ENCODE data around the gene GAS6.

GAS6 gene

DNA sequence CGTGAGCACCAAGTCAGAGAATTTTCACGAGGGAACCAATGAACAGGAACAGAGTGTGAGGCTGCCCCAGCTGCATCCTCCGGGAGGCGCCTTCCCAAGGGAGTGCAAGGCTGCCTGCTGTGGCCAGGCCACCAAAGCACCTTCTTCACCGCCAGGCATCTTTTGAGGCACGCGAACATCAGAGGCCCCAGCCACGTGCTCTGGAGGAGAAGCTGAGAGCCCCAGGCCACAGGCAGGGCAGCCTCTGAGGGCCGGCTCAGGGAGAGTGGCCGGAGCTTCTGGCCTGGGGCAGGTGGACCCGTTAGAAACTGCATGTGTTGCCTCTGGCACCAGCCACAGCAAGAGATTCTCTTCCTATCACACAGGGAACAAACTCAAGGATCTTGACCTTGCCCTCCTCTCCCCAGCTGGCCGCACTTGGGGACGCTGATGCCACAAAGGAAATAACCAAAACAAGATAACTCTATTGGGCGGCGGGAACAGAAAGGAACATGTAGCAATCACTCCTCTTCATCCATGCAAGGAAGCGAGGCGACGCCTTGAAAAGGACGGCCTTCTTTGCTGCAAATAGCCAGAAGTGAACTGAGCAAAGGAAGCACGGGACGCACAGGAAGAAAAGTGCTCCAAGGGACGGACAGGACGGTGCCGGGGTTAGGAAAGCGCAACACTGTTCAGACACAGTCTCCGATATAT lies 19.9 kb downstream of the GAS6 start:
- peak overlapping the region in 7 of 11 experiments; percentile 20 to 67 (median 37); a peak in 11 of 22 replicates for H3K9ac ChIP-seq
- H3K27me3 ChIP-seq = peaks cover 0 to 34% (median 7%) of the 10 kb centered on the region in 11 experiments; a peak in 11 of 22 replicates
- peak in 5 of 11 experiments; percentile 51 to 75 (median 57); a peak in 6 of 22 replicates for TF ChIP-seq Cebpa-rat (IDR thresholded peaks at IDR 0.05)
- H4K20me1 ChIP-seq = peaks cover 16 to 98% (median 61%) of the 10 kb centered on the region in 11 experiments; a peak in 21 of 22 replicates
- peak overlapping the region in 8 of 11 experiments; percentile 31 to 81 (median 67); a peak in 15 of 22 replicates for H3K27ac ChIP-seq
- H3K4me2 ChIP-seq = peak overlapping the region; percentile 56 to 92 (median 82)
- H3K4me3 ChIP-seq = no peak overlapping the region; a peak in 1 of 20 replicates
- H3K36me3 ChIP-seq = peaks cover 0 to 73% (median 11%) of the 10 kb centered on the region in 11 experiments; a peak in 9 of 22 replicates
- peaks cover 0 to 17% (median 4%) of the 10 kb centered on the region in 11 experiments; a peak in 10 of 22 replicates for H3K9me3 ChIP-seq (replicated peaks in 1 of 11)
- peaks cover 48 to 82% (median 76%) of the 10 kb centered on the region in 10 experiments for H3K4me1 ChIP-seq

GRCh38 chr13:113843063-113843654 lies 20.7 kb downstream of the GAS6 start:
- H3K27ac ChIP-seq = peak overlapping the region in 8 of 11 experiments; percentile 31 to 81 (median 67); a peak in 15 of 22 replicates
- H4K20me1 ChIP-seq = peaks cover 25 to 98% (median 67%) of the 10 kb centered on the region in 11 experiments; a peak in 21 of 22 replicates
- peak overlapping the region; percentile 56 to 92 (median 82) for H3K4me2 ChIP-seq
- peaks cover 0 to 17% (median 4%) of the 10 kb centered on the region in 11 experiments; a peak in 10 of 22 replicates for H3K9me3 ChIP-seq (replicated peaks in 1 of 11)
- H3K9ac ChIP-seq = peak overlapping the region in 7 of 11 experiments; percentile 20 to 67 (median 37); a peak in 9 of 22 replicates
- H3K36me3 ChIP-seq = peaks cover 0 to 77% (median 15%) of the 10 kb centered on the region in 11 experiments; a peak in 9 of 22 replicates
- H3K4me1 ChIP-seq = peaks cover 57 to 90% (median 84%) of the 10 kb centered on the region in 10 experiments
- peak overlapping the region in 1 of 10 experiments; percentile 19; a peak in 1 of 20 replicates for H3K4me3 ChIP-seq
- H3K27me3 ChIP-seq = peaks cover 0 to 34% (median 7%) of the 10 kb centered on the region in 11 experiments; a peak in 11 of 22 replicates
- TF ChIP-seq Cebpa-rat (IDR thresholded peaks at IDR 0.05) = no peak

DNA sequence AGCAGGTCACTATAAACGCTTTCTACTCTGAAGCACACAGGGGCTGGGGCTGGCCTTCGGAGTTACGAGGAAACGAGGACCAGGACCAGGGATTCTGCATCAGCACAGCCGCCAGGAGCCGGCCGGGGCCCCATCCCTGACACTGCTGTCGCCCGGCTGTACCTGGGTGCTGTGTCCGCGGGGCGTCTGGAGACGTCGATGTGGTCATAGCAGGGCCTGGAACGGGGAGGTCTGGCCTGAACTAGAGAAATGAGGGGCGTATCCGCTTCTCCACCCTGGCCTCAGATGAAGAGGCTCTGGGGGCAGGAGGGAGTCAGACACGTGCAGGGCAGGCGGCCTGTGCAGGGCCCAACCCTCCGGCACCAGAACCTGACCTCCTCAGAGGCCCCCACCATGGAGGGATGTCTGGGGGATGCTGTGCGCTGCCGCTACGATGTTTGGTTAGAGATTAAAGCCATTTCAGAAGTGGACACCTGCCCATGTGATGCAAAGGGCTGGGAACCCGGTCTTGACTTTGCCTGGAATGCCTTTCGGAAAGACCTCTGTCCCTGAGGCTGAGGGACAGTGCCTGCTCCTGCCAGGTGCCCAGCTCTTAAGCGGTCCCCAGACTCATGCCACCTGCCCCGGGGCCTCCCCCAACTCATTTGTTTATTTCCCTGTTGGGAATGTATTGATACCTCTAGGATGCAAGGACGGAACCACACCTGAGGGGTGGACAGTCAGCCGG lies 21.4 kb downstream of the GAS6 start:
- Histone ChIP-seq H3K27ac (peak overlapping the region in 5 of 11 experiments; percentile 6 to 81 (median 70); a peak in 7 of 22 replicates), H3K4me2 (peak overlapping the region in 10 of 11 experiments; percentile 52 to 92 (median 84); a peak in 20 of 22 replicates), H3K27me3 (peaks cover 0 to 35% (median 7%) of the 10 kb centered on the region in 11 experiments; a peak in 11 of 22 replicates), H3K4me3 (no peak overlapping the region), H3K4me1 (peaks cover 64 to 97% (median 91%) of the 10 kb centered on the region in 10 experiments), H3K9me3 (replicated peaks in 1 of 11) (peaks cover 0 to 17% (median 4%) of the 10 kb centered on the region in 11 experiments; a peak in 9 of 22 replicates), H3K9ac (no peak overlapping the region; a peak in 1 of 22 replicates), H3K36me3 (peaks cover 0 to 71% (median 15%) of the 10 kb centered on the region in 11 experiments; a peak in 9 of 22 replicates), H4K20me1 (peaks cover 31 to 98% (median 73%) of the 10 kb centered on the region in 11 experiments; a peak in 21 of 22 replicates)
- TF ChIP-seq Cebpa-rat (IDR thresholded peaks at IDR 0.05) = no peak

- Histone ChIP-seq H3K4me2 (peak overlapping the region; percentile 73 to 92 (median 82)), H3K4me3 (no peak overlapping the region; a peak in 1 of 20 replicates), H4K20me1 (peaks cover 38 to 93% (median 76%) of the 10 kb centered on the region in 11 experiments; a peak in 21 of 22 replicates), H3K4me1 (peaks cover 72 to 96% (median 91%) of the 10 kb centered on the region in 10 experiments), H3K36me3 (peaks cover 0 to 59% (median 15%) of the 10 kb centered on the region in 11 experiments; a peak in 9 of 22 replicates), H3K9me3 (replicated peaks in 1 of 11) (peaks cover 0 to 17% (median 0%) of the 10 kb centered on the region in 11 experiments; a peak in 8 of 22 replicates), H3K9ac (peak overlapping the region in 4 of 11 experiments; percentile 43 to 65 (median 52); a peak in 10 of 22 replicates), H3K27ac (peak overlapping the region in 8 of 11 experiments; percentile 42 to 80 (median 63); a peak in 13 of 22 replicates), H3K27me3 (peaks cover 0 to 37% (median 7%) of the 10 kb centered on the region in 11 experiments; a peak in 11 of 22 replicates)
- TF ChIP-seq Cebpa-rat (IDR thresholded peaks at IDR 0.05) = no peak
Observed at GRCh38 chr13:113841353-113841650, 22.6 kb downstream of the GAS6 start.

GRCh38 chr13:113840541-113841352 lies 23.1 kb downstream of the GAS6 start:
- peak overlapping the region; percentile 73 to 92 (median 82) for H3K4me2 ChIP-seq
- peaks cover 0 to 37% (median 6%) of the 10 kb centered on the region in 11 experiments; a peak in 11 of 22 replicates for H3K27me3 ChIP-seq
- H3K27ac ChIP-seq = peak overlapping the region in 8 of 11 experiments; percentile 42 to 80 (median 63); a peak in 14 of 22 replicates
- H3K4me1 ChIP-seq = peaks cover 72 to 92% (median 88%) of the 10 kb centered on the region in 10 experiments
- H3K9ac ChIP-seq = peak overlapping the region in 7 of 11 experiments; percentile 5 to 65 (median 43); a peak in 13 of 22 replicates
- peaks cover 0 to 53% (median 15%) of the 10 kb centered on the region in 11 experiments; a peak in 9 of 22 replicates for H3K36me3 ChIP-seq
- peaks cover 38 to 88% (median 73%) of the 10 kb centered on the region in 11 experiments; a peak in 21 of 22 replicates for H4K20me1 ChIP-seq
- no peak overlapping the region; a peak in 1 of 20 replicates for H3K4me3 ChIP-seq
- TF ChIP-seq Cebpa-rat (IDR thresholded peaks at IDR 0.05) = 0 out of 22 replicates have a peak, but pooled peaks of 3 of the 11 experiments have one; percentile 10 to 36 (median 27)
- H3K9me3 ChIP-seq (replicated peaks in 1 of 11) = peaks cover 0 to 17% (median 0%) of the 10 kb centered on the region in 11 experiments; a peak in 7 of 22 replicates

DNA sequence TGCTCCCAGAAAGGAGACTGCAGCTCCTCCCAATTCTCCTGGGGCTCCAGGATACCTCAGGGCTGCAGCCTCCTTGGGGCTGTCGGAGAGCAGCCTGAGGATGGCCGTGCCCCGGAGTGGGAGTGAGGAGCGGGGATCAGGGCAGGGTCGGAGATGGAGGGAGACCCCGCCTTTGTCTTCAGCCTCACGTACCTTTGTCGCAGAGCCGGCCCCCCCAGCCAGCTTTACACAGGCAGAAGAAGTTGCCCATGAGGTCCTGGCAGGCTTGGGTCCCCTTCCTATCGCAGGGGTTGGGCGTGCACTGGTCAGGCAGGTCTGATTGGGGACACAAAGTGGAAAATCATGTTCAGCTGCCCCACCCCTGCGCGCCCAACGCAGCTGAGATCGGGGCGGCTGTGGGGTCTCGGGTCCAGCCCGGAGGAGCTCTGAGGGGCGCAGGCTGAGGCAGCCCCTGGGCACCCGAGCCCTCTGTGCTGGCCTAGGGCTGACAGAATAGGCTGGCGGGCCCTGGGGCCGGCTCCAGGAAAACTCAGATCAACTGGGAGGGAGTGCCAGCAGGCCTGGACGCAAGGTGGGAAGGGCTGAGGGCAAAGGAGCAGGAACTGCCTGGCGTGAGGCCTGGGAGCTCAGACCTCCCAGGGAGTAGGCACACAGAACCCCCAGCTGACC lies 24.2 kb downstream of the GAS6 start:
- H3K9ac ChIP-seq = peak overlapping the region in 6 of 11 experiments; percentile 2 to 51 (median 13); a peak in 8 of 22 replicates
- H3K27ac ChIP-seq = peak overlapping the region in 6 of 11 experiments; percentile 10 to 80 (median 74); a peak in 5 of 22 replicates
- peak overlapping the region; percentile 73 to 92 (median 82) for H3K4me2 ChIP-seq
- peaks cover 0 to 30% (median 4%) of the 10 kb centered on the region in 11 experiments; a peak in 11 of 22 replicates for H3K27me3 ChIP-seq
- H3K9me3 ChIP-seq (replicated peaks in 1 of 11) = peaks cover 0 to 17% (median 0%) of the 10 kb centered on the region in 11 experiments; a peak in 7 of 22 replicates
- TF ChIP-seq Cebpa-rat (IDR thresholded peaks at IDR 0.05) = no peak
- peaks cover 0 to 52% (median 15%) of the 10 kb centered on the region in 11 experiments; a peak in 14 of 22 replicates for H3K36me3 ChIP-seq
- peaks cover 49 to 87% (median 81%) of the 10 kb centered on the region in 11 experiments; a peak in 21 of 22 replicates for H4K20me1 ChIP-seq
- H3K4me1 ChIP-seq = peaks cover 65 to 92% (median 91%) of the 10 kb centered on the region in 10 experiments
- no peak overlapping the region for H3K4me3 ChIP-seq
